HepG2 (cell line): ENCODE data around the gene CLHC1. TPM values are rescaled to one million over a fixed set of nuclear protein-coding genes. Genes with fewer than 3 reads are reported as not detected.

Experiments used
- ATAC-seq: fragments of 200-7000 bp; cut with Tn5 transposase; 3 replicates; pipeline ENCODE4 v1.9.1; 2020; ENCODE audit warnings: mild to moderate bottlenecking, moderate library complexity
- BruUV-seq: library from RNA; stranded (reverse); fragments of 400-500 nt; replicated peaks from 2 replicates; lab custom pipeline; 2021; lab: Mats Ljungman, UMichigan
- CTCF ChIA-PET: fragments of 300-600 bp; formaldehyde crosslinking; extraction: SDS; loops from one replicate; lab custom pipeline; 2021; ENCODE audit warnings: low total read pairs, inconsistent platforms, low intra/inter-chr PET ratio; lab: Yijun Ruan, JAX
- POLR2A ChIA-PET: fragments of 350-600 bp; sonication (Branson Sonifier 250); formaldehyde crosslinking; loops from one replicate; lab custom pipeline; 2020; ENCODE audit warnings: antibody characterized with exemption, inconsistent platforms; lab: Yijun Ruan, JAX
- DNase-seq: peaks from one replicate; pipeline ENCODE4 v3.0.0-alpha.2; 2015; ENCODE audit warnings: low spot score
- FAIRE-seq: peaks from 3 replicates; lab custom pipeline; 2011; peaks lifted over from hg19 to GRCh38; lab: Jason Lieb, UNC
- H2AFZ ChIP-seq: one replicate; pipeline ENCODE4 v1.6.1; 2011; ENCODE audit warnings: low read length, inconsistent platforms
- H3K27ac ChIP-seq: fragments of 300-600 bp; 3 replicates; pipeline ENCODE4 v1.8.0; 2011; ENCODE audit warnings: mixed run types, mild to moderate bottlenecking, mixed read lengths, low read length, inconsistent platforms; ENCODE audit not compliant: insufficient read depth; ENCODE audit errors: extremely low read length
- H3K27me3 ChIP-seq, 2 experiments: fragments of 200-600 bp in 1 of 2; 2 replicates in 1 of 2; 3 replicates in 1 of 2; pipeline versions ENCODE4 v1.6.0 to v1.8.0; 2011; ENCODE audit warnings: low read length in 2 of 2, mild to moderate bottlenecking in 2 of 2, moderate library complexity in 2 of 2, inconsistent platforms in 1 of 2; ENCODE audit not compliant: insufficient read depth in 2 of 2, control insufficient read depth in 1 of 2
- H3K36me3 ChIP-seq, 2 experiments: fragments of 200-600 bp in 1 of 2; replicated peaks in 1 of 2; 2 replicates in 1 of 2; 3 replicates in 1 of 2; pipeline versions ENCODE4 v1.5.1 to v1.8.0; 2011; ENCODE audit warnings: low read length in 2 of 2, inconsistent platforms in 1 of 2; ENCODE audit not compliant: insufficient read depth in 2 of 2, control insufficient read depth in 1 of 2
- H3K4me1 ChIP-seq: 2 replicates; pipeline ENCODE4 v1.5.1; 2012; ENCODE audit warnings: low read length, inconsistent platforms; ENCODE audit not compliant: insufficient read depth
- H3K4me2 ChIP-seq: 2 replicates; pipeline ENCODE4 v1.6.0; 2011; ENCODE audit warnings: low read depth, low read length, inconsistent platforms
- H3K4me3 ChIP-seq, 3 experiments: fragments of 200-600 bp in 1 of 3; sonication (generic), shearing (Covaris generic) in 1 of 3; replicated peaks in 1 of 3; 2 replicates each; pipeline ENCODE4 v1.5.1; 2011 to 2016; ENCODE audit warnings: low read length in 3 of 3, inconsistent platforms in 2 of 3, low read depth in 2 of 3, mild to moderate bottlenecking in 2 of 3, control low read depth in 1 of 3, mixed read lengths in 1 of 3; ENCODE audit not compliant: insufficient read depth in 1 of 3
- H3K79me2 ChIP-seq: one replicate; pipeline ENCODE4 v1.6.1; 2011; ENCODE audit warnings: low read length, inconsistent platforms; ENCODE audit not compliant: insufficient read depth
- H3K9ac ChIP-seq: 2 replicates; pipeline ENCODE4 v1.6.0; 2011; ENCODE audit warnings: mild to moderate bottlenecking, low read depth, low read length, inconsistent platforms; ENCODE audit not compliant: insufficient read depth
- H3K9me3 ChIP-seq: 2 replicates; pipeline ENCODE4 v1.5.1; 2012; ENCODE audit warnings: mild to moderate bottlenecking, low read length
- H4K20me1 ChIP-seq: 2 replicates; pipeline ENCODE4 v1.6.0; 2011; ENCODE audit warnings: inconsistent platforms, mild to moderate bottlenecking, low read length, moderate library complexity; ENCODE audit not compliant: insufficient read depth
- MYC ChIP-seq: sonication (generic); formaldehyde crosslinking; IDR thresholded peaks from 2 replicates; pipeline ENCODE4 v1.9.0; 2021; ENCODE audit warnings: missing genetic modification reagents, borderline replicate concordance
- NONO ChIP-seq, 2 experiments: fragments of 450-650 bp in 1 of 2; sonication (generic) in 1 of 2; formaldehyde crosslinking in 1 of 2; IDR thresholded peaks in 1 of 2; conservative IDR thresholded peaks in 1 of 2; 2 replicates each; pipeline versions ENCODE4 v1.6.1 to v1.8.0; 2017 to 2022; ENCODE audit warnings: mild to moderate bottlenecking in 1 of 2, missing genetic modification reagents in 1 of 2, moderate library complexity in 1 of 2
- ZNF34 ChIP-seq: sonication (generic); formaldehyde crosslinking; IDR thresholded peaks from 2 replicates; pipeline ENCODE4 v1.4.0; 2020; ENCODE audit warnings: mild to moderate bottlenecking, missing genetic modification reagents, borderline replicate concordance
- ZNF777 ChIP-seq: sonication (generic); formaldehyde crosslinking; IDR thresholded peaks from 2 replicates; pipeline ENCODE4 v1.4.0; 2020; ENCODE audit warnings: missing genetic modification reagents
- ZNF883 ChIP-seq: sonication (generic); formaldehyde crosslinking; IDR thresholded peaks from 2 replicates; pipeline ENCODE4 v1.5.1; 2020; ENCODE audit warnings: mild to moderate bottlenecking, missing genetic modification reagents; ENCODE audit errors: not compliant biosample characterization
- ZXDC ChIP-seq: sonication (generic); formaldehyde crosslinking; IDR thresholded peaks from 2 replicates; pipeline ENCODE4 v1.5.0; 2020; ENCODE audit warnings: mild to moderate bottlenecking, missing genetic modification reagents
- WGBS: methylation state at CpG from one replicate; pipeline ENCODE4 v1.1.6; 2017; ENCODE audit warnings: low lambda C conversion rate; 5-methylcytosine and 5-hydroxymethylcytosine counted together
- in situ Hi-C: cut with HindIII; loops from 2 replicates; pipeline ENCODE4 v1.10.0; 2017; ENCODE audit warnings: low pct_unique_long_range_greater_than_20kb; ENCODE audit not compliant: extremely low pct_ligation_motif_present
- intact Hi-C: fragments of 100-400 bp; cut with micrococcal nuclease; formaldehyde crosslinking; loops from one replicate; pipeline ENCODE4 v1.10.0; 2022; ENCODE audit not compliant: unreplicated experiment
- polyA plus RNA-seq, 8 experiments: library from polyadenylated mRNA; depleted of rRNA in 3 of 8; stranded (reverse) in 7 of 8; unstranded in 1 of 8; fragments of >200 nt; fragmentation: Illumina TruSeq in 4 of 8; extraction: Trizol in 4 of 8; gene quantifications; 2 replicates each; pipeline versions ENCODE4 v1.2.1 to v1.2.3, GENCODE V29; 2011 to 2016; ENCODE audit warnings: low read depth in 4 of 8, missing spikeins in 1 of 8, mixed read lengths in 1 of 8; ENCODE audit not compliant: insufficient read depth in 1 of 8
- total RNA-seq, 5 experiments: library from RNA; depleted of rRNA; stranded (reverse); fragments of >200 nt; fragmentation: Illumina TruSeq; extraction: Trizol; gene quantifications; 2 replicates each; pipeline ENCODE4 v1.2.3, GENCODE V29; 2016; ENCODE audit warnings: low read depth in 1 of 5

CLHC1 gene
- total and polyA plus RNA-seq, 2 of the 13 experiments (the other 11 are each of a cell fraction or from before 2014, with no cell fraction given) = 9.8 to 12.6 TPM

GRCh38 chr2:55160422-55160821 lies 71.7 kb downstream of the CLHC1 start:
- in situ Hi-C loops = no loop called here
- POLR2A ChIA-PET = interaction anchor here (1.2 kb wide), 1 partner anchor 29 kb away, joined by 3 read pairs; no protein-coding TSS in a partner anchor
- WGBS = 44% methylated on average over 2 of the region's 2 CpGs

More at GRCh38 chr2:55160422-55160821, 71.7 kb downstream of the CLHC1 start:
- Histone ChIP-seq H3K9me3 (no peaks in the 10 kb centered on the region), H3K36me3 (no peaks in the 10 kb centered on the region), H3K79me2 (no peaks in the 10 kb centered on the region), H4K20me1 (no peaks in the 10 kb centered on the region), H3K4me3 (no peak overlapping the region), H2AFZ (no peak overlapping the region), H3K27ac (no peak overlapping the region), H3K4me1 (peaks cover 71% of the 10 kb centered on the region), H3K27me3 (peaks cover 2 to 56% of the 10 kb centered on the region in 2 experiments; a peak in 3 of 5 replicates), H3K4me2 (no peak overlapping the region), H3K9ac (no peak overlapping the region)
- CTCF ChIA-PET = no interaction called here
- no peak for DNase-seq
- BruUV-seq = no TSS peak
- intact Hi-C loops = no loop called here
- FAIRE-seq = no peak
- ATAC-seq = no peak
- TF ChIP-seq NONO (IDR thresholded peaks at IDR 0.05) (no peak), NONO (CRISPR knock-in tag; conservative IDR thresholded peaks at IDR 0.05) (no peak), MYC (no peak), ZXDC (CRISPR knock-in tag) (no peak), ZNF34 (no peak), ZNF777 (CRISPR knock-in tag) (no peak), ZNF883 (no peak)
